ENCODE data around the gene CALCB.

DNA sequence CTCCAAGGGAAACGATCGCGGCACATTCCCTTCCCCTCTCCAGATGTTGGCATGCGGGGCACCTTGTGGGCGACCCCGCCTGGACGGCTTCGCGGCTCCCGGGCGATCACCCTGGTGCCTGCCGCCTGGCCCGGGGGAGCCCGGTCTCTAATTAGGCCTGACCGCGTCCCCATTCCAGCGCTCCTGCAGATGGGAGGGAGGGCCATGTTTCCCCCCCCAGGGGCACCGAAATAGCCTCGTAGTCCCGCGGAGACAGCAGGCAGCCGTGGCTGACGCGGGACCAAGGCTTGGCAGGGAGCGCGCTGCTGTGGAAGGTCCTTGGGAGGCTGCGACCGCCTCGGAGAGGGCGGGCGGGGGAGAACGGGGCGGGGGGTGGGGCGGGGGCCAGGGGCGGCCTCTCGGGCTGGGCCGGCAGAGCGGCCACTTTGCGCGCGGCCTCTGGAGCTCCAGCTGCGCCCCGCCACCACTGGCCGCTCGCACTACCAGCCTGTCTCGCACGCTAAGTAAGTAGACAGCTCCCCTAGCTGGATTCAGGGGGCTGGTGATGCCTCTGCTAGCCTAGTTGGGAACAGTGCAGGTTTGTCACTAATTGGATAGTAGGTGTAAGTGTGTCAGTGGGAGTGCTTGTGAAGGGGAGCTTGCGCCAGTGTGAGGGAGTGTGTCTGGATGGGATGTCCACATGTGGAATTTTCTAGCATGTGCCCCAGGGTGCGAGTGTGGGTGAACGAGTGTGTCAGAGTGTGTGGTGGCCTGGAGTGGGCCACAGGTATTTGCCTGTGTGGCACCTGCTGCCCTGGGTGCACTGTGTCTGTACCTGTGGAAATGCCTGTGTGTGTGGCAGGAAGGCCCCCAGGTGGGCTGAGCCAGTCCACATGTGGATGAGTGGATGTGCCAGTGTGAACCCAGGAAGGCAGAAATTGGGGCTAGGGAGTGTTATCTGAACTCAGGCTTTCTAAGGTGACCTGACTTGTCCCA, 41.4 kb downstream of the CALCB start, which contains the start of gene INSC:
- TF ChIP-seq, protein P1, sequence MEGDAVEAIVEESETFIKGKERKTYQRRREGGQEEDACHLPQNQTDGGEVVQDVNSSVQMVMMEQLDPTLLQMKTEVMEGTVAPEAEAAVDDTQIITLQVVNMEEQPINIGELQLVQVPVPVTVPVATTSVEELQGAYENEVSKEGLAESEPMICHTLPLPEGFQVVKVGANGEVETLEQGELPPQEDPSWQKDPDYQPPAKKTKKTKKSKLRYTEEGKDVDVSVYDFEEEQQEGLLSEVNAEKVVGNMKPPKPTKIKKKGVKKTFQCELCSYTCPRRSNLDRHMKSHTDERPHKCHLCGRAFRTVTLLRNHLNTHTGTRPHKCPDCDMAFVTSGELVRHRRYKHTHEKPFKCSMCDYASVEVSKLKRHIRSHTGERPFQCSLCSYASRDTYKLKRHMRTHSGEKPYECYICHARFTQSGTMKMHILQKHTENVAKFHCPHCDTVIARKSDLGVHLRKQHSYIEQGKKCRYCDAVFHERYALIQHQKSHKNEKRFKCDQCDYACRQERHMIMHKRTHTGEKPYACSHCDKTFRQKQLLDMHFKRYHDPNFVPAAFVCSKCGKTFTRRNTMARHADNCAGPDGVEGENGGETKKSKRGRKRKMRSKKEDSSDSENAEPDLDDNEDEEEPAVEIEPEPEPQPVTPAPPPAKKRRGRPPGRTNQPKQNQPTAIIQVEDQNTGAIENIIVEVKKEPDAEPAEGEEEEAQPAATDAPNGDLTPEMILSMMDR (IDR thresholded peaks at IDR 0.05): no peak
- TF ChIP-seq POLR2A (IDR thresholded peaks at IDR 0.05): no peak
